Activated CD4-positive, alpha-beta memory T cell treated with anti-CD3 and anti-CD28 coated beads, Interleukin-2, amount 10 ng/mL, durations not matched to agents 7 days and 5 days (primary cell): ENCODE measurements around the gene DIPK1A. TPM values are rescaled to one million over a fixed set of nuclear protein-coding genes. Genes with fewer than 3 reads are reported as not detected.
A peak's percentile ranks its signal among the peaks of the same experiment; 100 is the strongest.
"Not testable (repeated sequence)": the region's sequence is repeated elsewhere in the genome, so short reads cannot be mapped to it uniquely, and the experiment has no call there.

Experiments
- CTCF ChIA-PET: fragments of 350-600 bp; sonication (Branson Sonifier 250); formaldehyde crosslinking; loops from one replicate; lab custom pipeline; 2021; ENCODE audit warnings: antibody characterized with exemption, inconsistent platforms; lab: Charles Lee
- POLR2A ChIA-PET: fragments of 350-600 bp; sonication (Branson Sonifier 250); formaldehyde crosslinking; loops from one replicate; lab custom pipeline; 2021; ENCODE audit warnings: antibody characterized with exemption; lab: Charles Lee
- DNase-seq: peaks from one replicate; pipeline ENCODE4 v3.0.0-alpha.2; 2020
- H3K27ac Mint-ChIP-seq: one replicate; pipeline ENCODE4 v1.8.0; 2021; ENCODE audit warnings: mild to moderate bottlenecking, mixed read lengths
- H3K27me3 Mint-ChIP-seq: one replicate; pipeline ENCODE4 v1.8.0; 2021; ENCODE audit warnings: mixed read lengths
- H3K36me3 Mint-ChIP-seq: one replicate; pipeline ENCODE4 v1.8.0; 2021; ENCODE audit warnings: low read depth, mixed read lengths
- H3K4me1 Mint-ChIP-seq: one replicate; pipeline ENCODE4 v1.8.0; 2021; ENCODE audit warnings: mixed read lengths
- H3K4me3 Mint-ChIP-seq: one replicate; pipeline ENCODE4 v1.8.0; 2021; ENCODE audit warnings: mild to moderate bottlenecking, mixed read lengths
- H3K9me3 Mint-ChIP-seq: one replicate; pipeline ENCODE4 v1.8.0; 2021; ENCODE audit warnings: mixed read lengths
- total RNA-seq, 2 experiments: library from RNA; stranded (reverse); gene quantifications; one replicate each; pipeline ENCODE4 v1.2.3, GENCODE V29; 2021

DIPK1A gene
- total RNA-seq, 2 experiments from 2014 or later: 12.7 to 17.2 TPM

DNA sequence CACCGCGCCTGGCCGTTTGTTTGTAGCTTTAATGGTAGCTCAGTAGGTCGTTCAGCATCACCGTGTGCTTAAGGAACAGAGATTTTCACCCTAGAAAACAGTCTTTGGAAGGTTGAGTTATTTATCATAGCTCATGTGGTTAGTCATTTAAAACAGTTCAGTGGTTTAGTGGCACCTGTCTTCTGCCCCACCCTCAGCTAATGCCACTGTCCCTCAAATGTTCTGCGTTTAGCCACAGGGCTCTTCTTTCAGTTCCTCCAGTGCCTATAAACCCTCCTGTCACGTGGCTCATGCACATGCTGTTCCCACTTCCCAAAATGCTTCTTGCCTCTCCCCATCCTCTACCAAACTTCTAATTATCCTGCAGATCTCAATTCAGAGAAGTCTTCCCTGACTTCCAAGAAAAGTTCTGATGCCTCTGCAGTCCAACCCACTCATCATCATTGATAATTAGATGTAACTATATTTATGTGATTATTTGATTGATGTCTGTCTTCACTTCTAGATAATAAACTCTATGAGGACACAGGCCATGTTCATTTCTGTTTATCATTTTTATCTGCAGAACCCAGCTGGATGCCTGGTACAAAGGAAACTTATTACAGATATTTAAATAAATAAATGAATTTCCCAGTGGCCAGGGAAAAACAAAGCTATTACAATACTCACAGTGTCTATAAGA lies 14.4 kb upstream of the DIPK1A start:
- ChIA-PET CTCF (interaction anchor here (0.7 to 4.1 kb wide), 10 partner anchors 11 to 115 kb away, joined by 3 to 38 read pairs (median 4); partner anchors contain the start of gene DIPK1A), POLR2A (interaction anchor here (0.9 to 13.9 kb wide), 6 partner anchors 10 to 143 kb away, joined by 3 to 259 read pairs (median 7); partner anchors contain the start of gene DIPK1A)
- peaks cover 75% of the 10 kb centered on the region for H3K4me1 Mint-ChIP-seq
- DNase-seq: peak; percentile 53
- H3K4me3 Mint-ChIP-seq: no peak overlapping the region
- H3K27ac Mint-ChIP-seq: peak overlapping the region; percentile 82
- no peaks in the 10 kb centered on the region for H3K9me3 Mint-ChIP-seq
- no peaks in the 10 kb centered on the region for H3K36me3 Mint-ChIP-seq
- H3K27me3 Mint-ChIP-seq: no peaks in the 10 kb centered on the region

DNA sequence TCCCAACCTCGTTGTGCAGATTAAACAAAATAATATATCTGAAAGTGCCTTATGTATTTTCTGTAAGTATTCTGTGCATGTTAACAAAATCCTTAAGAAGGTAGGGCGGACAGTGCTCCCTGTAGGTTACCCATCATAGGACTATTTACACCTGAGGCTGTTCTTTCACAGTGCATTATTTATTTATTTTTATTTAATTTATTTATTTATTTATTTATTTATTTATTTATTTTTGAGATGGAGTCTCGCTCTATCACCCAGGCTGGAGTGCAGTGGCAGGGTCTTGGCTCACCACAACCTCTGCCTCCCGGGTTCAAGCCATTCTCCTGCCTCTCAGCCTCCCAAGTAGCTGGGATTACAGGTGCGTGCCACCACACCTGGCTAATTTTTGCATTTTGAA lies 12.8 kb upstream of the DIPK1A start:
- H3K4me3 Mint-ChIP-seq, H3K36me3 Mint-ChIP-seq, H3K27me3 Mint-ChIP-seq, H3K27ac Mint-ChIP-seq, H3K9me3 Mint-ChIP-seq, DNase-seq: not testable (repeated sequence)
- ChIA-PET CTCF (interaction anchor here (1.2 to 4.1 kb wide), 4 partner anchors 12 to 20 kb away, joined by 5 to 37 read pairs (median 5); no protein-coding TSS in a partner anchor), POLR2A (interaction anchor here (1.7 to 13.9 kb wide), 3 partner anchors 13 to 19 kb away, joined by 4 to 259 read pairs (median 16); partner anchors contain the start of gene DIPK1A)
- peaks cover 68% of the 10 kb centered on the region for H3K4me1 Mint-ChIP-seq

DNA sequence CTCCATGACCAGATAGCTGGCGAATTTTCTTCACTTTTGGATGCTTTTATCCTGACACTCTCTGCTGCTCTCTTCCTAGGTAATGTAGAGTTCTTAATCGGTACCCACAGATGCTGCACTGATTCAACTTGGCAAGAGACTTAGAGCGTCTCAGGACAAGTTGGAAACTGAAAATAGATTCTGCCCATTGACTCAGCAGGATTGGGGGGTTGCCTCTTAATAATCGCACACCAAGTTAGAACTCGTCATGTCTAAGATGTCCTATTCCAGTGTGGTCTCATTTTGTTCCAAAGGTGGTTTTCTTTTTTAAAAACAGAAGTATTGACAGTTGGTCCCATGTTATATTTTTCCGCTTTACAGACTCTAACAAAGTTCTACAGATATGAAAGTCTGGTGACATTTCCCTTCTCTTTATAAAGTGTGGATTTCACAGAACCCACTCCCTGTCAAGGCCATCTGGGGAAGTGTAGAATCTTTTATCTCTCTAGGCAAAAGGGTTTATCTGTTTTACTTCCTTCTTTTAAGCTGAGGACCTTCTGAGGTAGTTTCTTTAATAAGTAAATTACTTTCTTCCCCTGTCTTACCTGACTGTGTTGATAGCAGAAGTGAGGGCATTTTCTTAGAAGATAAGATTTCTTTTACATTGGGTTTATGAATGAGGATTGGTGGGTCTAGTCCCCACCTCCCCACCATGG lies 12.1 kb upstream of the DIPK1A start:
- peak overlapping the region; percentile 6 for H3K4me3 Mint-ChIP-seq
- no peaks in the 10 kb centered on the region for H3K36me3 Mint-ChIP-seq
- no peaks in the 10 kb centered on the region for H3K27me3 Mint-ChIP-seq
- peaks cover 69% of the 10 kb centered on the region for H3K4me1 Mint-ChIP-seq
- ChIA-PET CTCF (interaction anchor here (1.2 to 4.1 kb wide), 3 partner anchors 11 to 21 kb away, joined by 5 to 37 read pairs (median 5); no protein-coding TSS in a partner anchor), POLR2A (interaction anchor here (1.7 to 13.9 kb wide), 4 partner anchors 7 to 20 kb away, joined by 4 to 259 read pairs (median 14); partner anchors contain the start of gene DIPK1A)
- no peaks in the 10 kb centered on the region for H3K9me3 Mint-ChIP-seq
- DNase-seq: no peak
- H3K27ac Mint-ChIP-seq: peak overlapping the region; percentile 86

DNA sequence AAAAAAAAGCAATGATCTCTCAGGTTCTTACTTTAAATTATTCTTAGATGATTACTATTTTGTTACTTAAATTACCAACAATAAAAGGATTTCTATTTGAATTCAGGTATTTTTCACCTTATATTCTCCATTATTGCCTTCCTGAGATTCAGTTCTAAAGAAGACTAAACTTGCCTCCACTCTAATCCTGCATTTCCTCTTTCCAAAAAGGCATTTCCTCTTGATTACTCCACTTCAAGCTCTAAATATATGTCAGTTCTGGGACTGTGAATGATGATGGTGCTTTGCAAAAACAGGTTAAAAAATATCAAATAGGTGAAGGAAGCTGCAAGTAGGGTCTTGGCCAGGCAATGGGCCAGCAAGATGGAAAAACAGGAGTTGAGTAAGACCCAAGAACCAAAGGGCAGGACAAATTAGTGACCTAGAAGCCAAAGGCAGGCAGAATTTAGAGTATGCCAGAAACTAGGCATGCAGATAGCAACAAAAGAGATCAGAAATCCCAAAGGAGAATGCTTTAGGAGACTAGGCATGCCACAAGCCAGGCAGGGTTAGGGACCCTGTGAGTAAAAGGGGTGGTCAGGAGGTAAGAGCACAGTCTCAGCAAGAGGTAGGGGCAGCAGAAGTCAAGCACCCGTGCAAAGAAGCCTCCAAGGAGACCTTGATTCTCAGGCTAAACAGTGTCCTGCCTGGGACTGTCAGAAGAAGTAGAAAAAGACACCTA lies 11.3 kb upstream of the DIPK1A start:
- POLR2A ChIA-PET: interaction anchor here (1.3 to 13.9 kb wide), 4 partner anchors 8 to 21 kb away, joined by 3 to 259 read pairs (median 8); partner anchors contain the start of gene DIPK1A
- CTCF ChIA-PET: interaction anchor here (0.7 to 7.5 kb wide), 6 partner anchors 8 to 21 kb away, joined by 3 to 151 read pairs (median 5); no protein-coding TSS in a partner anchor
- H3K9me3 Mint-ChIP-seq: no peaks in the 10 kb centered on the region
- H3K27me3 Mint-ChIP-seq: no peaks in the 10 kb centered on the region
- DNase-seq: no peak
- H3K4me3 Mint-ChIP-seq: no peak overlapping the region
- peak overlapping the region; percentile 86 for H3K27ac Mint-ChIP-seq
- peaks cover 70% of the 10 kb centered on the region for H3K4me1 Mint-ChIP-seq
- H3K36me3 Mint-ChIP-seq: no peaks in the 10 kb centered on the region

DNA sequence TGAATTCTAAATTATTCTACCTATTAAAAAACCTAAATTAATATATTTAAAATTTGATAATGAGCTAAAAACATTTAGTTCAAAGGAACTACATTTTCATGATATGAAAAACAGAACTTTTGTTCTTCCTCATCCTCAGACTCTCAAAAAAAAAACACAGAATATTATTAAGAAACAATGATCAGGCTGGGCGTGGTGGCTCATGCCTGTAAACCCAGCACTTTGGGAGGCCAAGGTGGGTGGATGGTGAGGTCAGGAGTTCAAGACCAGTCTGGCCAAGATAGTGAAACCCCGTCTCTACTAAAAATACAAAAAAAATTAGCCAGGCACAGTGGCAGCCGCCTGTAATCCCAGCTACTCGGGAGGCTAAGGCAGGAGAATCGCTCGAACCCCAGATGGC lies 10.7 kb upstream of the DIPK1A start:
- H3K27ac Mint-ChIP-seq, DNase-seq, H3K9me3 Mint-ChIP-seq, H3K4me3 Mint-ChIP-seq, H3K27me3 Mint-ChIP-seq, H3K36me3 Mint-ChIP-seq: not testable (repeated sequence)
- ChIA-PET CTCF (interaction anchor here (0.7 to 7.5 kb wide), 5 partner anchors 9 to 108 kb away, joined by 3 to 151 read pairs (median 5); no protein-coding TSS in a partner anchor), POLR2A (interaction anchor here (1.3 to 13.9 kb wide), 3 partner anchors 9 to 22 kb away, joined by 3 to 259 read pairs (median 13); partner anchors contain the start of gene DIPK1A)
- peaks cover 64% of the 10 kb centered on the region for H3K4me1 Mint-ChIP-seq

DNA sequence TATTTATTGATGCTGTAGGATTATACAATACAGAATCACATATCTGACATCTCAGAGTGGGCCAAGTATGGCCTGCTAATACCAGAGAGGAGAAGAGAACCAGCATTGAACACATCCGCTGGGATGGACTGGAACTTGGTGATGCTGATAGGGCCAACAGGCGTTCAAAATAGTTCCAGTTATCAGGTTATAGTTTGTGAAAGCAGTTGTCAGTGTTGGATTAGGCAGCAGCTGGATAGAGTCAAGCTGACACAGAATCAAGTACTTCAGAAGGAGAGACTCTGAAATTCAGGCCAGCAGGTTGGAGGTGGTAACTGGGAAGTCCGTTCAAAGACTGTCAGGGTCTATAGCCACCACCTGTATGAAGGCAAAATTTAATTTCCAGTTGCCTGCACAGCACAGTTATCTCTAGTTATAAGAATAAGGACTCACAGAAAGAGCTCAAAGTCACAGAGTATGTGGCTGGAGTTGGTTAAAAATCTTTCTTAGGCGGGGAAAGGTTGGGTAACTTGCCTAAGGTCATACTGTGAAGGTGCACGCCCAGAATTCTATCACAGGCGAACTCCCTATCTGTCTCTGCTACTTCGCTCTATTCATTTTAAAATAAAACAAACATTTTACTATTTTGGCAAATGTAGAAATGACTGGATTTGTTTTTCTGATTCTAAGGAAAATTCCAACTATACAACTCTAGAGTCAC lies 9.9 kb upstream of the DIPK1A start:
- no peaks in the 10 kb centered on the region for H3K36me3 Mint-ChIP-seq
- POLR2A ChIA-PET: interaction anchor here (1.3 to 13.9 kb wide), 3 partner anchors 10 to 23 kb away, joined by 3 to 259 read pairs (median 13); partner anchors contain the start of gene DIPK1A
- H3K27me3 Mint-ChIP-seq: no peaks in the 10 kb centered on the region
- DNase-seq: no peak
- H3K9me3 Mint-ChIP-seq: no peaks in the 10 kb centered on the region
- peaks cover 56% of the 10 kb centered on the region for H3K4me1 Mint-ChIP-seq
- H3K27ac Mint-ChIP-seq: no peak overlapping the region
- no peak overlapping the region for H3K4me3 Mint-ChIP-seq
- CTCF ChIA-PET: interaction anchor here (1.0 to 7.5 kb wide), 7 partner anchors 8 to 107 kb away, joined by 3 to 151 read pairs (median 4); no protein-coding TSS in a partner anchor

DNA sequence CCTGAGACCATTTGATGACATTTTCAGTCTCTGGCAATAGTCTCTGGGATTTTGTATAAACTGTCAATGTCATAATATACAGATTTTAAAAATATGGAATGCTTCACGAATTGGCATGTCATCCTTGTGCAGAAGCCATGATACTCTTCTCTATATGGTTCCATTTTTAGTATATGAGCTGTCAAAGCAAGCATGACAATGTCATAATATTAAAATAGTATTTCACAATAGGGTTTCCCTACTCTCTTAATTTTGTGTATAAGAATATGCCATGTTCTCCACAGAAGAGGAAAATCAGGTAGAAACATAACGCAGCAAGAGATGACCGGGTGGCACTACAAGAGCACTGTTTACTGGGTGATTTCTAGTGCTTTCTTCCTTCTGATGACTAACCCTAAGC lies 8.3 kb upstream of the DIPK1A start:
- POLR2A ChIA-PET: interaction anchor here (3.0 to 13.9 kb wide), 2 partner anchors 9 to 24 kb away, joined by 22 to 259 read pairs; partner anchors contain the start of gene DIPK1A
- H3K27ac Mint-ChIP-seq: no peak overlapping the region
- no peak for DNase-seq
- CTCF ChIA-PET: interaction anchor here (0.8 to 7.5 kb wide), 12 partner anchors 9 to 112 kb away, joined by 4 to 151 read pairs (median 6); partner anchors contain the start of gene DIPK1A
- H3K4me3 Mint-ChIP-seq: no peak overlapping the region
- H3K9me3 Mint-ChIP-seq: no peaks in the 10 kb centered on the region
- H3K27me3 Mint-ChIP-seq: no peaks in the 10 kb centered on the region
- no peaks in the 10 kb centered on the region for H3K36me3 Mint-ChIP-seq
- peaks cover 41% of the 10 kb centered on the region for H3K4me1 Mint-ChIP-seq

DNA sequence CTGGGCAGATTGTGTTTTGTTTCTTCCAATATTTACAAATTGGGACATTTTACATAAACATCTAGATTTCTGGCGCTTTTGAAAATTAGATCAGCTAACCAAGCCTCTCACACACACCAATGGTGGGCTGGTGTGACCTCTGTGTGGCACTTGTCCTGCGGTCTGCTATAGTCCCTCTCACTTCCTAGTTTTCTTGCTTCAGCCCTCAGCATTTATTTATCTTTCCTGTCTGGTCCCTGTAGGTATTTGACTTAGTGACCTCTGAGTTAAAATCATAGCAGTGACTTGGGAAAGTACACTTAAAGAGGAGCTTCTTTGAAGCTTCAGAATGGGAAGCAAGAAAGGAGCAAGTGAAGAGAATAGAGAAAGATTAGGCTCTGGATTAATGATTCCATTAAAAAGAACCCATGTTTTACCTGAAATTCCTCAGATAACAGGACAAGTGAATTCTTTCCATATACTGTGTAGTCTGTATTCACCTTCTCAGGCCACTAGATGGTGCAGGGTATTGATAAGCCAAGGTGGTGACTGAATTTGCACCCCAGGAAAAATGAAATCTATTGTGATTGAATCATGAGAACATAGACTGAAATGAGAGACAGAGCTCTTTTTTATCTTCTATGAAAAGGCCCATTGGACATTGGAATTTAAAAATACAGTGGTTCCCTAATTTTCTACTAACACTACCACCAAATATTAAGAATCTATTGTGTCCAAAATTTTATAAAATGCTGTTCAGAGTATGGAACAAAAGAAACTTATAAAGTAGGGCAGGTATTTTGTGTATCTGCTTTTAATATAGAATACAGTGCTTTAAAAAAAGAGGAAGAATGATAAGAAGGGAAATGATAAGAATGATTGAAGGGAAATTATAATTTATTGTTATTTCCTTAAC lies 7.1 kb upstream of the DIPK1A start:
- Mint-ChIP-seq H3K4me1 (peaks cover 31% of the 10 kb centered on the region), H3K27me3 (no peaks in the 10 kb centered on the region), H3K36me3 (no peaks in the 10 kb centered on the region), H3K9me3 (no peaks in the 10 kb centered on the region), H3K4me3 (no peak overlapping the region), H3K27ac (no peak overlapping the region)
- DNase-seq: no peak
- POLR2A ChIA-PET: interaction anchor here (1.3 to 13.9 kb wide), 5 partner anchors 8 to 109 kb away, joined by 4 to 259 read pairs (median 10); partner anchors contain the start of gene DIPK1A
- CTCF ChIA-PET: interaction anchor here (0.6 to 7.5 kb wide), 24 partner anchors 8 to 148 kb away, joined by 3 to 151 read pairs (median 5); partner anchors contain the start of gene DIPK1A

DNA sequence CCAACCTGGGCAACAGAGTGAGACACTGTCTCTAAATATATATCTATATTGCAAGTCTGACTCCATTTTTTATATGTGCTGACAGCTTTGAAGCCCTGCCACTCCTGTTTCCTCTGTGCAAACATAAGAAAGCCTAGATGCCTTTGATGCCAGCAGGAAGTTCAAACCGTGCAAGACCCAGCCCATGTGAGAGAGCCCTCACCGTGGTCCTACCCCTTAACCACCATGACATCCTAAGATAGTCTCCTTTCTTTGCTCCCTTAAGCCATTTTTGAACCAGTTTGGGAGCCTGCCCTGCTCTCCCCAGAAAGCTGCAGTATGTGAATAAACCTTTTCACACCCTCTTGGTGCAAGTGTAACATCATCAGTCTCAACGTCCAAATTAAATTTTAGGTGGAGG lies 3.7 kb upstream of the DIPK1A start:
- ChIA-PET POLR2A (interaction anchor here (1.3 to 10.0 kb wide), 4 partner anchors 10 to 106 kb away, joined by 3 to 259 read pairs (median 42); no protein-coding TSS in a partner anchor), CTCF (interaction anchor here (0.5 to 9.6 kb wide), 4 partner anchors 11 to 28 kb away, joined by 3 to 176 read pairs (median 6); no protein-coding TSS in a partner anchor)
- Mint-ChIP-seq H3K27me3 (no peaks in the 10 kb centered on the region), H3K4me1 (peaks cover 20% of the 10 kb centered on the region), H3K9me3 (no peaks in the 10 kb centered on the region), H3K4me3 (no peak overlapping the region), H3K36me3 (no peaks in the 10 kb centered on the region), H3K27ac (no peak overlapping the region)
- DNase-seq: peak; percentile 48

DNA sequence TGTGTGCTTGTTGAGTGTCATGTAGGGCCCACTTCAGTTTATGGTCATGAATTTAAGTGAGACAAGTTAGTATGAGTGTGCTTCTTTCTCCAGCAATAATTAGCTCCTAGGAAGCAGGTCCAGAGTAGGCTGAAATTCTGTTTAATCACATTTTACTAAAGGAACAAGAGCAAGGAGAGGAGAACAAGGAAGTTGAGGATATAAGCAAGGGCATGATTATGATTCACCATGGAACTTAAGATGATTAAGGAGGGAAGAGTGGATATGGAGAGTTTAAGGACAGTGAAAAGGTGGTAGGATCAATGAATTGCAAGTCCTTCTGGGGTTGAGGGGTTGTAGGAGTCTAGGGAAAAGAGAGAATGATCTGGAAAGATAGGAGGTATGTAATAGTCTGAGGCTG lies 3.1 kb upstream of the DIPK1A start:
- Mint-ChIP-seq H3K36me3 (no peaks in the 10 kb centered on the region), H3K27ac (no peak overlapping the region), H3K9me3 (no peaks in the 10 kb centered on the region), H3K27me3 (no peaks in the 10 kb centered on the region), H3K4me1 (peaks cover 19% of the 10 kb centered on the region), H3K4me3 (no peak overlapping the region)
- CTCF ChIA-PET: interaction anchor here (1.2 to 9.6 kb wide), 4 partner anchors 11 to 106 kb away, joined by 4 to 176 read pairs (median 88); no protein-coding TSS in a partner anchor
- POLR2A ChIA-PET: interaction anchor here (1.3 to 10.0 kb wide), 4 partner anchors 10 to 105 kb away, joined by 3 to 259 read pairs (median 42); no protein-coding TSS in a partner anchor
- no peak for DNase-seq
